ENCODE results near the gene MYL7. TPM values are rescaled to one million over a fixed set of nuclear protein-coding genes. Genes with fewer than 3 reads are reported as not detected.

The MYL7 gene
- total RNA-seq, 1 donor, result not detected

- Histone ChIP-seq H4K20me1 (ENCODE audit: insufficient read depth, low read length) (no peaks in the 10 kb centered on the region), H3K27ac (ENCODE audit: low read depth, low read length) (no peak overlapping the region), H3K79me2 (ENCODE audit: insufficient read depth, low read length) (no peaks in the 10 kb centered on the region), H2AFZ (ENCODE audit: low read length) (peak overlapping the region; percentile 23), H3K4me2 (ENCODE audit: insufficient read depth, low read length) (peak overlapping the region; percentile 38), H3K4me1 (ENCODE audit: insufficient read depth, low read length) (peaks cover 12% of the 10 kb centered on the region), H3K36me3 (ENCODE audit: insufficient read depth, low read length) (no peaks in the 10 kb centered on the region), H3K27me3 (ENCODE audit: insufficient read depth, low read length) (peaks cover 27% of the 10 kb centered on the region), H3K4me3 (ENCODE audit: insufficient read depth, low read length) (no peak overlapping the region), H3K9me3 (ENCODE audit: low read depth, low read length) (peaks cover 8% of the 10 kb centered on the region)
- TF ChIP-seq CTCF (IDR thresholded peaks at IDR 0.05; ENCODE audit: extremely low read depth, low read depth, low read length), result no peak
- no peak for DNase-seq (ENCODE audit: insufficient read length, low spot score, missing footprints)
These were observed 43.8 kb upstream of the MYL7 start for GRCh38 chr7:44184873-44185446.

GRCh38 chr7:44184206-44184872 lies 43.2 kb upstream of the MYL7 start:
- Histone ChIP-seq H2AFZ (ENCODE audit: low read length) (no peak overlapping the region), H3K79me2 (ENCODE audit: insufficient read depth, low read length) (no peaks in the 10 kb centered on the region), H3K27ac (ENCODE audit: low read depth, low read length) (no peak overlapping the region), H3K4me2 (ENCODE audit: insufficient read depth, low read length) (peak overlapping the region; percentile 38), H3K4me1 (ENCODE audit: insufficient read depth, low read length) (peaks cover 12% of the 10 kb centered on the region), H3K27me3 (ENCODE audit: insufficient read depth, low read length) (peaks cover 26% of the 10 kb centered on the region), H3K9me3 (ENCODE audit: low read depth, low read length) (peaks cover 8% of the 10 kb centered on the region), H3K36me3 (ENCODE audit: insufficient read depth, low read length) (no peaks in the 10 kb centered on the region), H4K20me1 (ENCODE audit: insufficient read depth, low read length) (no peaks in the 10 kb centered on the region), H3K4me3 (ENCODE audit: insufficient read depth, low read length) (no peak overlapping the region)
- peak; percentile 93 for DNase-seq (ENCODE audit: insufficient read length, low spot score, missing footprints)
- TF ChIP-seq CTCF (IDR thresholded peaks at IDR 0.05; ENCODE audit: extremely low read depth, low read depth, low read length), result no peak

- no peak for DNase-seq (ENCODE audit: insufficient read length, low spot score, missing footprints)
- Histone ChIP-seq H3K4me2 (ENCODE audit: insufficient read depth, low read length) (no peak overlapping the region), H3K79me2 (ENCODE audit: insufficient read depth, low read length) (no peaks in the 10 kb centered on the region), H3K4me1 (ENCODE audit: insufficient read depth, low read length) (peaks cover 12% of the 10 kb centered on the region), H3K36me3 (ENCODE audit: insufficient read depth, low read length) (no peaks in the 10 kb centered on the region), H3K9me3 (ENCODE audit: low read depth, low read length) (peaks cover 8% of the 10 kb centered on the region), H3K27ac (ENCODE audit: low read depth, low read length) (no peak overlapping the region), H2AFZ (ENCODE audit: low read length) (no peak overlapping the region), H3K27me3 (ENCODE audit: insufficient read depth, low read length) (peaks cover 23% of the 10 kb centered on the region), H4K20me1 (ENCODE audit: insufficient read depth, low read length) (no peaks in the 10 kb centered on the region), H3K4me3 (ENCODE audit: insufficient read depth, low read length) (no peak overlapping the region)
- TF ChIP-seq CTCF (IDR thresholded peaks at IDR 0.05; ENCODE audit: extremely low read depth, low read depth, low read length), result no peak
These were observed 42.3 kb upstream of the MYL7 start for GRCh38 chr7:44183386-44183785.

- Histone ChIP-seq H3K4me1 (ENCODE audit: insufficient read depth, low read length) (peaks cover 17% of the 10 kb centered on the region), H4K20me1 (ENCODE audit: insufficient read depth, low read length) (no peaks in the 10 kb centered on the region), H3K9me3 (ENCODE audit: low read depth, low read length) (peaks cover 8% of the 10 kb centered on the region), H3K79me2 (ENCODE audit: insufficient read depth, low read length) (no peaks in the 10 kb centered on the region), H3K4me3 (ENCODE audit: insufficient read depth, low read length) (no peak overlapping the region), H3K27me3 (ENCODE audit: insufficient read depth, low read length) (peaks cover 23% of the 10 kb centered on the region), H3K27ac (ENCODE audit: low read depth, low read length) (no peak overlapping the region), H2AFZ (ENCODE audit: low read length) (no peak overlapping the region), H3K36me3 (ENCODE audit: insufficient read depth, low read length) (no peaks in the 10 kb centered on the region), H3K4me2 (ENCODE audit: insufficient read depth, low read length) (no peak overlapping the region)
- no peak for TF ChIP-seq CTCF (IDR thresholded peaks at IDR 0.05; ENCODE audit: extremely low read depth, low read depth, low read length)
- DNase-seq (ENCODE audit: insufficient read length, low spot score, missing footprints), result no peak
These were observed 41.7 kb upstream of the MYL7 start for GRCh38 chr7:44182827-44183226.

Data from osteoblast (primary cell).